IMR-90 (cell line): ENCODE measurements around the gene UQCRC2. TPM values are rescaled to one million over a fixed set of nuclear protein-coding genes. Genes with fewer than 3 reads are reported as not detected.

Source experiments
- ATAC-seq: fragments of 200-7000 bp; cut with Tn5 transposase; 2 replicates; pipeline ENCODE4 v1.9.1; 2020; ENCODE audit warnings: low read depth, mild to moderate bottlenecking, moderate library complexity
- BruUV-seq: library from RNA; stranded (reverse); fragments of 400-500 nt; replicated peaks from 2 replicates; lab custom pipeline; 2021; lab: Mats Ljungman, UMichigan
- CTCF ChIA-PET: fragments of 300-600 bp; formaldehyde crosslinking; extraction: SDS; loops from one replicate; lab custom pipeline; 2021; ENCODE audit warnings: antibody characterized with exemption; lab: Yijun Ruan, JAX
- POLR2A ChIA-PET: fragments of 300-600 bp; sonication (Branson Sonifier 250); formaldehyde crosslinking; loops from one replicate; lab custom pipeline; 2022; ENCODE audit warnings: antibody characterized with exemption; ENCODE audit not compliant: unreplicated experiment; lab: Charles Lee
- DNase-seq: peaks from one replicate; pipeline ENCODE4 v3.0.0; 2013
- H2AFZ ChIP-seq: replicated peaks from 2 replicates; pipeline ENCODE3; 2013; ENCODE audit warnings: low read length, mild to moderate bottlenecking; ENCODE audit not compliant: poor library complexity
- H2AK5ac ChIP-seq: 2 replicates; pipeline ENCODE4 v1.6.1; 2013; ENCODE audit warnings: low read depth, low read length, inconsistent platforms
- H2AK9ac ChIP-seq: replicated peaks from 2 replicates; pipeline ENCODE3; 2013; ENCODE audit warnings: mild to moderate bottlenecking, low read depth, low read length, moderate library complexity; ENCODE audit not compliant: poor library complexity
- H2BK120ac ChIP-seq: 2 replicates; pipeline ENCODE4 v1.6.1; 2013; ENCODE audit warnings: low read depth, low read length, inconsistent platforms
- H2BK15ac ChIP-seq: 3 replicates; pipeline ENCODE4 v1.6.1; 2013; ENCODE audit warnings: low read depth, low read length, inconsistent platforms
- H2BK20ac ChIP-seq: 2 replicates; pipeline ENCODE4 v1.6.1; 2013; ENCODE audit warnings: low read depth, mild to moderate bottlenecking, inconsistent platforms, low read length, moderate library complexity
- H2BK5ac ChIP-seq: 2 replicates; pipeline ENCODE4 v1.6.1; 2013; ENCODE audit warnings: mild to moderate bottlenecking, low read depth, low read length, inconsistent platforms; ENCODE audit not compliant: poor library complexity, severe bottlenecking
- H3K14ac ChIP-seq: replicated peaks from 2 replicates; pipeline ENCODE4 v1.6.1; 2013; ENCODE audit warnings: low read depth, low read length, inconsistent platforms
- H3K18ac ChIP-seq: 2 replicates; pipeline ENCODE4 v1.6.1; 2013; ENCODE audit warnings: low read depth, low read length, control low read depth
- H3K23ac ChIP-seq: 2 replicates; pipeline ENCODE4 v1.6.1; 2013; ENCODE audit warnings: low read depth, low read length, inconsistent platforms
- H3K27ac ChIP-seq: 2 replicates; pipeline ENCODE4 v1.5.1; 2013; ENCODE audit warnings: mild to moderate bottlenecking, control low read depth, low read length; ENCODE audit not compliant: insufficient read depth
- H3K27me3 ChIP-seq: 2 replicates; pipeline ENCODE4 v1.6.1; 2013; ENCODE audit warnings: low read length; ENCODE audit not compliant: control insufficient read depth, insufficient read depth
- H3K36me3 ChIP-seq: 2 replicates; pipeline ENCODE4 v1.6.1; 2013; ENCODE audit warnings: low read length, mixed read lengths; ENCODE audit not compliant: control insufficient read depth, insufficient read depth
- H3K4ac ChIP-seq: 2 replicates; pipeline ENCODE4 v1.6.1; 2013; ENCODE audit warnings: low read depth, low read length, inconsistent platforms
- H3K4me1 ChIP-seq: 2 replicates; pipeline ENCODE4 v1.6.1; 2013; ENCODE audit warnings: low read length, mixed read lengths; ENCODE audit not compliant: control insufficient read depth, insufficient read depth
- H3K4me2 ChIP-seq: 2 replicates; pipeline ENCODE4 v1.6.1; 2013; ENCODE audit warnings: low read depth, mild to moderate bottlenecking, control low read depth, low read length, moderate library complexity
- H3K4me3 ChIP-seq: 2 replicates; pipeline ENCODE4 v1.5.1; 2013; ENCODE audit warnings: low read depth, mild to moderate bottlenecking, control low read depth, low read length, moderate library complexity; ENCODE audit not compliant: insufficient read depth
- H3K56ac ChIP-seq: 2 replicates; pipeline ENCODE4 v1.6.1; 2013; ENCODE audit warnings: low read length, inconsistent platforms; ENCODE audit not compliant: insufficient read depth; ENCODE audit errors: extremely low read depth
- H3K79me1 ChIP-seq, 2 experiments: 2 replicates each; pipeline ENCODE4 v1.6.1; 2013; ENCODE audit warnings: low read length in 2 of 2, inconsistent platforms in 1 of 2, low read depth in 1 of 2
- H3K9ac ChIP-seq: 2 replicates; pipeline ENCODE4 v1.6.1; 2013; ENCODE audit warnings: low read depth, low read length, control low read depth
- H3K9me1 ChIP-seq: 2 replicates; pipeline ENCODE4 v1.6.1; 2013; ENCODE audit warnings: low read length, inconsistent platforms; ENCODE audit not compliant: insufficient read depth
- H3K9me3 ChIP-seq: 2 replicates; pipeline ENCODE4 v1.6.1; 2013; ENCODE audit warnings: low read length; ENCODE audit not compliant: control insufficient read depth, insufficient read depth
- H4K20me1 ChIP-seq: 2 replicates; pipeline ENCODE4 v1.6.1; 2013; ENCODE audit warnings: low read length, inconsistent platforms; ENCODE audit not compliant: insufficient read depth
- H4K5ac ChIP-seq: 2 replicates; pipeline ENCODE4 v1.6.1; 2013; ENCODE audit warnings: mild to moderate bottlenecking, low read depth, low read length, control low read depth
- H4K8ac ChIP-seq, 2 experiments: 2 replicates each; pipeline ENCODE4 v1.6.1; 2013; ENCODE audit warnings: low read depth in 2 of 2, low read length in 2 of 2, control low read depth in 1 of 2, inconsistent platforms in 1 of 2
- H4K91ac ChIP-seq: 2 replicates; pipeline ENCODE4 v1.6.1; 2013; ENCODE audit warnings: low read depth, low read length, inconsistent platforms; ENCODE audit not compliant: insufficient read depth
- BHLHE40 ChIP-seq: fragments of 150-350 bp; IDR thresholded peaks from 2 replicates; pipeline ENCODE4 v1.6.1; 2016; ENCODE audit warnings: mild to moderate bottlenecking, low read depth, low read length
- CEBPB ChIP-seq: IDR thresholded peaks from 2 replicates; pipeline ENCODE4 v1.6.1; 2012; ENCODE audit warnings: low read depth, low read length, improper control_type of control experiment
- CHD1 ChIP-seq: IDR thresholded peaks from 2 replicates; pipeline ENCODE4 v1.6.1; 2012; ENCODE audit warnings: low read depth, low read length, improper control_type of control experiment
- FOS ChIP-seq: fragments of 150-350 bp; IDR thresholded peaks from 2 replicates; pipeline ENCODE4 v1.6.1; 2016; ENCODE audit warnings: low read depth, low read length
- MAFK ChIP-seq: IDR thresholded peaks from 2 replicates; pipeline ENCODE4 v1.6.1; 2012; ENCODE audit warnings: low read depth, low read length, improper control_type of control experiment
- MAZ ChIP-seq: IDR thresholded peaks from 2 replicates; pipeline ENCODE4 v1.6.1; 2012; ENCODE audit warnings: low read depth, mild to moderate bottlenecking, low read length, improper control_type of control experiment, moderate library complexity, borderline replicate concordance
- MXI1 ChIP-seq: IDR thresholded peaks from 2 replicates; pipeline ENCODE4 v1.6.1; 2012; ENCODE audit warnings: low read depth, mild to moderate bottlenecking, low read length, moderate library complexity, borderline replicate concordance
- NFE2L2 ChIP-seq: fragments of 150-350 bp; IDR thresholded peaks from 2 replicates; pipeline ENCODE4 v1.6.1; 2016; ENCODE audit warnings: low read depth, mild to moderate bottlenecking, low read length
- POLR2A ChIP-seq: IDR thresholded peaks from 2 replicates; pipeline ENCODE4 v1.6.1; 2012; ENCODE audit warnings: mild to moderate bottlenecking, low read depth, low read length
- RAD21 ChIP-seq: IDR thresholded peaks from 2 replicates; pipeline ENCODE4 v1.6.1; 2012; ENCODE audit warnings: low read length, improper control_type of control experiment
- RCOR1 ChIP-seq: IDR thresholded peaks from 2 replicates; pipeline ENCODE4 v1.6.1; 2012; ENCODE audit warnings: mild to moderate bottlenecking, low read length, improper control_type of control experiment; ENCODE audit not compliant: insufficient replicate concordance
- RFX5 ChIP-seq: IDR thresholded peaks from 2 replicates; pipeline ENCODE4 v1.8.0; 2012; ENCODE audit warnings: low read depth, mild to moderate bottlenecking, low read length, moderate library complexity
- SMC3 ChIP-seq: fragments of 150-350 bp; IDR thresholded peaks from 2 replicates; pipeline ENCODE4 v1.6.1; 2016; ENCODE audit warnings: low read depth, mild to moderate bottlenecking, antibody characterized with exemption, low read length, moderate library complexity
- WGBS, 2 experiments: methylation state at CpG; one replicate each; pipeline versions ENCODE4 v1.1.5 to v1.1.7; 2013; ENCODE audit warnings: missing lambda C conversion rate in 2 of 2; ENCODE audit not compliant: insufficient read length in 1 of 2; ENCODE audit errors: extremely low coverage in 2 of 2; 5-methylcytosine and 5-hydroxymethylcytosine counted together
- dilution Hi-C: fragments of 300-500 bp; cut with HindIII; formaldehyde crosslinking; loops from one replicate; pipeline ENCODE4 v1.14.3; 2018; ENCODE audit warnings: low sequenced_read_pairs; ENCODE audit not compliant: unreplicated experiment
- in situ Hi-C: fragments of 300-500 bp; cut with MboI; formaldehyde crosslinking; loops from 3 replicates; pipeline ENCODE4 v1.14.3; 2019; ENCODE audit warnings: low sequenced_read_pairs, inconsistent platforms, mixed read lengths
- intact Hi-C: fragments of 100-400 bp; cut with micrococcal nuclease; formaldehyde crosslinking; loops from 2 replicates; pipeline ENCODE4 v1.10.0; 2022
- polyA plus RNA-seq, 3 experiments: library from polyadenylated mRNA; depleted of rRNA; stranded (reverse); fragments of >200 nt; gene quantifications; 2 replicates each; pipeline ENCODE4 v1.2.3, GENCODE V29; 2012; ENCODE audit warnings: low replicate concordance in 1 of 3
- total RNA-seq: library from RNA; depleted of rRNA; stranded (reverse); fragments of >200 nt; gene quantifications from 2 replicates; pipeline ENCODE4 v1.2.3, GENCODE V29; 2012
- TF ChIP-seq, protein P1 (sequence below): fragments of 150-350 bp; IDR thresholded peaks from 2 replicates; pipeline ENCODE4 v1.6.1; 2017; ENCODE audit warnings: mild to moderate bottlenecking, antibody characterized with exemption, low read length, low read depth
- TF ChIP-seq, protein P2 (sequence below): fragments of 150-350 bp; IDR thresholded peaks from 2 replicates; pipeline ENCODE4 v1.6.1; 2016; ENCODE audit warnings: low read depth, mild to moderate bottlenecking, low read length, moderate library complexity, borderline replicate concordance
- TF ChIP-seq, protein P3 (sequence below): conservative IDR thresholded peaks from 2 replicates; pipeline ENCODE4 v1.5.1; 2012; ENCODE audit warnings: mild to moderate bottlenecking, low read depth, low read length, improper control_type of control experiment

Gene UQCRC2
- total and polyA plus RNA-seq, 2 of the 4 experiments (the other 2 are of a cell fraction), result 191 to 284 TPM

DNA sequence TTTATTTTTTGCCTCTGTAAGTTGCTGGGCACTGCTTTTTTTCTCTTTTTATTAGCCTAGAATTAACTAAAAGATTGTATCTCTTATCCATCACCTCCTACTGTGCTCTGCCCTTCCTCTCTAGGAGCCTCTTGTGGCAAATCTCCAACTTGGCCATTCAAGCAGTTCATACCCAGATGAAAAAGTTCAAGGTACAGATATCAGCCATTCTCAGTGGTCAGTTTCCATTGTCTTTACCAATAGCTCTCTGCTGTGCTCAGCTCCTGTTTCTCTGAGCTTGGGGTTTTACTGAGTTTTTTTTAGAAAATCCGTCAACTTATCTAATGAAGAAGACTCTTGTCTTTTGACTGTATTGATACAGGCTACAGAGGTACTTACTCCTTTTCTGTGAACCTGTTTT, 70.3 kb downstream of the UQCRC2 start:
- no TSS peak for BruUV-seq
- H2AK5ac ChIP-seq, result no peak overlapping the region
- TF ChIP-seq RAD21 (no peak), POLR2A (no peak), RFX5 (no peak), FOS (no peak), BHLHE40 (no peak), MAFK (no peak), MAZ (no peak), CHD1 (no peak), MXI1 (no peak), NFE2L2 (no peak), RCOR1 (no peak), CEBPB (no peak), SMC3 (no peak)
- TF ChIP-seq, protein P1, sequence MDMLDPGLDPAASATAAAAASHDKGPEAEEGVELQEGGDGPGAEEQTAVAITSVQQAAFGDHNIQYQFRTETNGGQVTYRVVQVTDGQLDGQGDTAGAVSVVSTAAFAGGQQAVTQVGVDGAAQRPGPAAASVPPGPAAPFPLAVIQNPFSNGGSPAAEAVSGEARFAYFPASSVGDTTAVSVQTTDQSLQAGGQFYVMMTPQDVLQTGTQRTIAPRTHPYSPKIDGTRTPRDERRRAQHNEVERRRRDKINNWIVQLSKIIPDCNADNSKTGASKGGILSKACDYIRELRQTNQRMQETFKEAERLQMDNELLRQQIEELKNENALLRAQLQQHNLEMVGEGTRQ, result no peak
- TF ChIP-seq, protein P2, sequence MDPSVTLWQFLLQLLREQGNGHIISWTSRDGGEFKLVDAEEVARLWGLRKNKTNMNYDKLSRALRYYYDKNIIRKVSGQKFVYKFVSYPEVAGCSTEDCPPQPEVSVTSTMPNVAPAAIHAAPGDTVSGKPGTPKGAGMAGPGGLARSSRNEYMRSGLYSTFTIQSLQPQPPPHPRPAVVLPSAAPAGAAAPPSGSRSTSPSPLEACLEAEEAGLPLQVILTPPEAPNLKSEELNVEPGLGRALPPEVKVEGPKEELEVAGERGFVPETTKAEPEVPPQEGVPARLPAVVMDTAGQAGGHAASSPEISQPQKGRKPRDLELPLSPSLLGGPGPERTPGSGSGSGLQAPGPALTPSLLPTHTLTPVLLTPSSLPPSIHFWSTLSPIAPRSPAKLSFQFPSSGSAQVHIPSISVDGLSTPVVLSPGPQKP, result no peak
- TF ChIP-seq, protein P3, sequence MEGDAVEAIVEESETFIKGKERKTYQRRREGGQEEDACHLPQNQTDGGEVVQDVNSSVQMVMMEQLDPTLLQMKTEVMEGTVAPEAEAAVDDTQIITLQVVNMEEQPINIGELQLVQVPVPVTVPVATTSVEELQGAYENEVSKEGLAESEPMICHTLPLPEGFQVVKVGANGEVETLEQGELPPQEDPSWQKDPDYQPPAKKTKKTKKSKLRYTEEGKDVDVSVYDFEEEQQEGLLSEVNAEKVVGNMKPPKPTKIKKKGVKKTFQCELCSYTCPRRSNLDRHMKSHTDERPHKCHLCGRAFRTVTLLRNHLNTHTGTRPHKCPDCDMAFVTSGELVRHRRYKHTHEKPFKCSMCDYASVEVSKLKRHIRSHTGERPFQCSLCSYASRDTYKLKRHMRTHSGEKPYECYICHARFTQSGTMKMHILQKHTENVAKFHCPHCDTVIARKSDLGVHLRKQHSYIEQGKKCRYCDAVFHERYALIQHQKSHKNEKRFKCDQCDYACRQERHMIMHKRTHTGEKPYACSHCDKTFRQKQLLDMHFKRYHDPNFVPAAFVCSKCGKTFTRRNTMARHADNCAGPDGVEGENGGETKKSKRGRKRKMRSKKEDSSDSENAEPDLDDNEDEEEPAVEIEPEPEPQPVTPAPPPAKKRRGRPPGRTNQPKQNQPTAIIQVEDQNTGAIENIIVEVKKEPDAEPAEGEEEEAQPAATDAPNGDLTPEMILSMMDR, result no peak
- no peak overlapping the region for H3K18ac ChIP-seq
- peaks cover 7% of the 10 kb centered on the region; the same call in 1 of the 2 replicates for H3K9me1 ChIP-seq
- H3K4ac ChIP-seq, result no peak overlapping the region
- no peak overlapping the region for H2BK120ac ChIP-seq
- no peaks in the 10 kb centered on the region for H3K27me3 ChIP-seq
- no peak overlapping the region for H2BK15ac ChIP-seq
- H2BK5ac ChIP-seq, result no peak overlapping the region
- no peaks in the 10 kb centered on the region for H3K9me3 ChIP-seq
- no peak overlapping the region for H2AK9ac ChIP-seq
- no peak overlapping the region for H4K8ac ChIP-seq
- H3K4me3 ChIP-seq, result no peak overlapping the region
- H3K14ac ChIP-seq, result no peak overlapping the region
- WGBS, 2 experiments, result no CpG with 5 or more reads among the region's 1 CpG
- POLR2A ChIA-PET, result no interaction called here
- no peak for DNase-seq
- no peak overlapping the region for H2AFZ ChIP-seq
- no peak overlapping the region for H3K27ac ChIP-seq
- no peak overlapping the region for H3K23ac ChIP-seq
- no peak overlapping the region for H3K4me2 ChIP-seq
- in situ Hi-C loops (no loop called here), intact Hi-C loops (loop anchor here (5.0 kb wide), 1 partner anchor 34 kb away; no protein-coding TSS in a partner anchor), dilution Hi-C loops (no loop called here)
- no peak for ATAC-seq
- no peak overlapping the region for H3K56ac ChIP-seq
- H4K91ac ChIP-seq, result no peak overlapping the region
- CTCF ChIA-PET, result interaction anchor here (1.0 kb wide), 1 partner anchor 14 kb away, joined by 3 read pairs; no protein-coding TSS in a partner anchor
- H2BK20ac ChIP-seq, result no peak overlapping the region
- peaks cover 27 to 43% of the 10 kb centered on the region in 2 experiments for H3K79me1 ChIP-seq
- peaks cover 20% of the 10 kb centered on the region; the same call in 1 of the 2 replicates for H4K20me1 ChIP-seq
- no peak overlapping the region for H3K9ac ChIP-seq
- no peak overlapping the region for H4K5ac ChIP-seq
- H3K4me1 ChIP-seq, result peaks cover 11% of the 10 kb centered on the region
- H3K36me3 ChIP-seq, result no peaks in the 10 kb centered on the region
